Measurements from ENCODE around the gene EN1. TPM values are rescaled to one million over a fixed set of nuclear protein-coding genes. Genes with fewer than 3 reads are reported as not detected.

EN1 gene
- total and polyA plus RNA-seq, 8 donors, result not detected

- Histone ChIP-seq H3K27ac (no peak overlapping the region), H3K36me3 (no peaks in the 10 kb centered on the region), H3K4me1 (peaks cover 0 to 32% of the 10 kb centered on the region in 2 donors), H3K27me3 (peaks cover 97 to 100% of the 10 kb centered on the region in 2 donors), H3K4me3 (no peak overlapping the region), H3K9me3 (no peaks in the 10 kb centered on the region)
- ATAC-seq (no peak), DNase-seq (no peak)
- intact Hi-C loops (cut with DNase I), result no loop called here
- no peak for TF ChIP-seq CTCF (IDR thresholded peaks at IDR 0.05)
Observed at GRCh38 chr2:118849226-118850167, 2.0 kb upstream of the EN1 start.

GRCh38 chr2:118848381-118849225, 1.2 kb upstream of the EN1 start:
- DNase-seq (no peak), ATAC-seq (no peak)
- no peaks in the 10 kb centered on the region for H3K9me3 ChIP-seq
- H3K4me1 ChIP-seq, result peaks cover 0 to 32% of the 10 kb centered on the region in 2 donors
- no peak for TF ChIP-seq CTCF (IDR thresholded peaks at IDR 0.05)
- H3K27ac ChIP-seq, result no peak overlapping the region
- intact Hi-C loops (cut with DNase I), result no loop called here
- H3K36me3 ChIP-seq, result no peaks in the 10 kb centered on the region
- H3K4me3 ChIP-seq, result no peak overlapping the region
- H3K27me3 ChIP-seq, result peaks cover 97 to 100% of the 10 kb centered on the region in 2 donors

- H3K36me3 ChIP-seq, result no peaks in the 10 kb centered on the region
- ATAC-seq, result no peak
Observed at GRCh38 chr2:118847762-118848172, 319 bp upstream of the EN1 start.

GRCh38 chr2:118846442-118846952, 951 bp downstream of the EN1 start:
- Histone ChIP-seq H3K4me3 (no peak overlapping the region), H3K27ac (no peak overlapping the region), H3K9me3 (no peaks in the 10 kb centered on the region), H3K4me1 (peaks cover 0 to 41% of the 10 kb centered on the region in 2 donors), H3K36me3 (no peaks in the 10 kb centered on the region), H3K27me3 (peaks cover 97 to 100% of the 10 kb centered on the region in 2 donors)
- no peak for TF ChIP-seq CTCF (IDR thresholded peaks at IDR 0.05)
- ATAC-seq (no peak), DNase-seq (no peak)
- intact Hi-C loops (cut with DNase I), result no loop called here

More at GRCh38 chr2:118847762-118848172, 319 bp upstream of the EN1 start:
- DNase-seq, result no peak
- Histone ChIP-seq H3K9me3 (no peaks in the 10 kb centered on the region), H3K4me3 (no peak overlapping the region), H3K4me1 (peaks cover 0 to 35% of the 10 kb centered on the region in 2 donors), H3K27me3 (peaks cover 97 to 100% of the 10 kb centered on the region in 2 donors), H3K27ac (no peak overlapping the region)
- TF ChIP-seq CTCF (IDR thresholded peaks at IDR 0.05), result no peak
- intact Hi-C loops (cut with DNase I), result no loop called here

Data from left lung (tissue), 10 donors.